ENCODE measurements around the gene GNS. TPM values are rescaled to one million over a fixed set of nuclear protein-coding genes. Genes with fewer than 3 reads are reported as not detected.
"Not testable (repeated sequence)": the region's sequence is repeated elsewhere in the genome, so short reads cannot be mapped to it uniquely, and the experiment has no call there.

The GNS gene
- 137 TPM for total RNA-seq

DNA sequence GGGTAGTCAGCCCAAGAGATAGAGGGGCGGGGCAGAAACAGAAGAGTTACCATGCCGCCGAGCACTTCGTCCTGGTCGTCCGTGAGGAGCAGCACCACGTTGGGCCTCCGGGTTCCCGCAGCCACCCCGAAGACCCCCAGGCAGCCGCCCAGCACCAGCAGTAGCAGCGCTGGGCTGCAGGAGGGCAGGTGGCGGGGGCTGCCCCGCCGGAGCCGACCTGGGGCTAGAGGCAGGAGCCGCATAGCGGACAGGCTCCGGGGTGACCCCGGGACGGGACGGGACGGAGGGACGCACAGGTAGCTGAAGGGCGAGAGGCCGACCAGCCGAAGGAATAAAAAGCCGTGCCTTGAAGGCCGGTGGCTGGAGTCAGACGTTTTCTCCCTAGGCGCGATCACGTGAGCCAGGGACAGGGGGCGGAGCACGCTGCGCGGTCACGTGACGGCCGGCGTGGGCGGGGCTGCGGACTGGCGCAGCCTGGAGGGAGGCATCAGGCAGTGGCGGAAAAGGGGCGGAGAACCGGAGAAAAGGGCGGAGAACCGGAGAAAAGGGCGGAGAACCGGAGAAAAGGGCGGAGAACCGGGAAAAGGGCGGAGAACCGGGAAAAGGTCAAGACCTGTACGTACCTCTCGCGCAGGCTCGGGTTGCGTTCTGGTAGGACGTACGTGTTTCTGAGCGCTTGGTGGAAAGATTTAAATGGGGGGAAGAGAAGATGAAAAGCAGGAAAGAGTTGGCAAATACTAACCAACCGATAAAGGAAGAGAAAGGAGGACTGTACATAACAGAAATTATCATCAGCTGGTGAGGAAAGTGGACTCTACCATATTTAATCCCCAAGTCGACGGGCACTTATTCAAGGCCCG is at the start of gene GNS:
Gene GNS (minus strand): TSS at position 372 of the 860 bp plus-strand sequence. CDS start 130 bp downstream, at position 242.
- peak; percentile 98 for DNase-seq (ENCODE audit: low spot score)

DNA sequence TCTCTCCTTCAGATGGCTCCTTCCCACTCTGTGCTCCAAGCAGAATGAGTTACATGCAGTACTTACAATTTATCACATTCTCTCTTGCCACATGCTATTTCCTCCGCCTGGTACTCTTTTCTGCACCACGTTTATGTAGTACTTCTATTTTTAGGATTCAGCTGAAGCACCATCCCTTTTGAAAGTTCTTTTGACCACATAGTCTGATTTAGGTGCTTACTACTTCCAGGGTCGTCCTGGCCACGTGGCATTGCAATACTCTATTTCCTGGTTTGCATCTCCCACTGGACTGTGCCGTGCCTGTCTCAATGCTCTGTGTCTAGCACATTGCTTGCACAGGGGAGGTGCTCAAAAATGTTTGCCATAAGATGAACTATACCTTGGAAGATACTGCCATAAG is 48.9 kb upstream of the GNS start:
- no peak for DNase-seq (ENCODE audit: low spot score)

DNA sequence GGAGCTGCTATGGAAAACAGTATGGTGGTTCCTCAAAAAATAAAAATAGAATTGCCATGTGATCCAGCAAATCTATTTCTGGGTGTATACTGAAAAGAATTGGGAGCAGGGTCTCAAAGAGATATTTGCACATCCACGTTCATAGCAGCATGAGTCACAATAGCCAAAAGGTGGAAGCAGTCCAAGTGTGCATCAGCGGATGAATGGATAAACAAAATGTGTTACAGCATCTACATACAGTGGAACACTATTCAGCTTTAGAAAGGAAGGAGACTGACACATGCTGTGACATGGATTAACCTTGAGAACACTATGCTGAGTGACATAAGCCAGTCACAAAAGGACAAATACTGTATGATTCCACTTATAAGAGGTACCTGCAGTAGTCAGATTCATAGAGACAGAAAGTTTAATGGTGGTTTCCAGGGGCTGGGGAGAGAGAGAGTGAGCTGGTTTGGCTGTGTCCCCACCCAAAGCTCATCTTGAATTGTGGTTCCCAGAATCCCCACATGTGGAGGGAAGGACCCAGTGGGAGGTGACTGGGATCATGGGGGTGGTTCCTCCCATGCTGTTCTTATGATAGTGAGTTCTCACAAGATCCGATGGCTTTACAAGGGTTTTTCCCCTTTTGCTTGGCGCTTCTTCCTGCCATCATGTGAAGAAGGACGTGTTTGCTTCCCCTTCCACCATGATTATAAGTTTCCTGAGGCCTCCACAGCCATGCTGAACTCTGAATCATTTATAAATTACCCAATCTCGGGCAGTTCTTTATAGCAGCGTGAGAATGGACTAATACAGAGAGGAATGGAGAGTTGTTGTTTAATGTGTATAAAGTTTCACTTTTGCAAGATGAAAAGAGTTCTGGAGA is 47.6 kb upstream of the GNS start:
- DNase-seq (ENCODE audit: low spot score) = no peak

DNA sequence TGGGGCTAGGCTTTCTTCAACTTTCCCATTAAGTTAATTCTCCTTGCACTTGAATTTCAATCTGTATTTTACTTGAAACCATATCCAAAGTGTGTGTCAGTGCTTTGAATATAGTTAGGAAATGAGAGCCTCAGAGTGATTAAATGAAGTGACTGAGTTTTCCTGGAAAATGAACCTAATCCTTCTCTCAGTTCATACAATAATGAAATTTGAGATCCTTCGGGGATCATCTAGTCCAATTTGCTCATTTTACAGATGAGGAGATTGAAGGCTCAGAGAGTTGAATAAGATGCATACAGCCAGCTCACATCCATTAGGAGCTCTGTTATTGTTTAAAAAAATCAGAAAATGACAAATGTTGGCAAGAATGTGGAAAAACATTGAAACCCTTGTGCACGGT is 47.0 kb upstream of the GNS start:
- DNase-seq (ENCODE audit: low spot score) = no peak

DNA sequence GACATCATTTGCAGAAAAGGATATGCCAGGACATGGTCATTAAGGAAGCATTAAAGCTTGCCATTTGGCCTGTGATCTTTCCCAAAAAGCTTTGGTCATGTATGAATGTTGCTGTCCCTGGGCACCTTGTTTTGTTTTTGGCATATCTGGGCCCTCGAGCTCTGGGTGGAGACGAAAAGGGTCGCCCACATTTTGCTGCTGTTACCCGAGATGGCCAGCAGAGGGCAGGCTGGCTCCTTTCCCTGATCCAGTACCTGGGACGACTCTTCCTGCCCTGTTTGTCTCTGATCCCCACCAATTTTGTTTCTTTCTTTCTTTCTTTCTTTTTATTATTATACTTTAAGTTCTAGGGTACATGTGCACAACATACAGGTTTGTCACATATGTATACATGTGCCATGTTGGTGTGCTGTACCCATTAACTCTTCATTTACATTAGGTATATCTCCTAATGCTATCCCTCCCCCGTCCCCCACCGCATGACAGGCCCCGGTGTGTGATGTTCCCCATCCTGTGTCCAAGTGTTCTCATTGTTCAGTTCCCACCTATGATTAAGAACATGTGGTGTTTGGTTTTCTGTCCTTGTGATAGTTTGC is 43.1 kb upstream of the GNS start:
- DNase-seq (ENCODE audit: low spot score) = not testable (repeated sequence)

- no peak for DNase-seq (ENCODE audit: low spot score)
These were observed 42.2 kb upstream of the GNS start for GRCh38 chr12:64801381-64801780.

GRCh38 chr12:64800640-64801039 is 41.4 kb upstream of the GNS start:
- DNase-seq (ENCODE audit: low spot score) = no peak

DNA sequence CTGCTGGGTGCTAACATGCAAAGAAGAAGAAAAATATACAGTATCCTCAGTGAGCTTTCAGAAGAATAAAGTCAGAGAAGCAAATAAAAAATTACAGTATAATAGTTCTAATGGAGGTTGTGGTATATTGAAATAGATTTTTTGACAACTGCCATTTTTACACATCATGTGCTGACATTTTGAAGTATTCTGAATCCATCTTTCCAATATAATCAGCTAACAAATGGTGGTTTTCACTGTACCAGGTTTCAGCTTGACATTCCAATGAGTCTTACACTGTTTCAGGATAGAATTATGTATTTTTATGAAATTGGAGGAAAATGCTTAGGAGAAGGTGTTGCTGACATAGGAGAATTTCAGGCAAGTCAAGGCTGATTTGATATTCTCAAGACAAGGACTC is 39.0 kb upstream of the GNS start:
- no peak for DNase-seq (ENCODE audit: low spot score)

GRCh38 chr12:64797156-64797555 is 38.0 kb upstream of the GNS start:
- no peak for DNase-seq (ENCODE audit: low spot score)

DNA sequence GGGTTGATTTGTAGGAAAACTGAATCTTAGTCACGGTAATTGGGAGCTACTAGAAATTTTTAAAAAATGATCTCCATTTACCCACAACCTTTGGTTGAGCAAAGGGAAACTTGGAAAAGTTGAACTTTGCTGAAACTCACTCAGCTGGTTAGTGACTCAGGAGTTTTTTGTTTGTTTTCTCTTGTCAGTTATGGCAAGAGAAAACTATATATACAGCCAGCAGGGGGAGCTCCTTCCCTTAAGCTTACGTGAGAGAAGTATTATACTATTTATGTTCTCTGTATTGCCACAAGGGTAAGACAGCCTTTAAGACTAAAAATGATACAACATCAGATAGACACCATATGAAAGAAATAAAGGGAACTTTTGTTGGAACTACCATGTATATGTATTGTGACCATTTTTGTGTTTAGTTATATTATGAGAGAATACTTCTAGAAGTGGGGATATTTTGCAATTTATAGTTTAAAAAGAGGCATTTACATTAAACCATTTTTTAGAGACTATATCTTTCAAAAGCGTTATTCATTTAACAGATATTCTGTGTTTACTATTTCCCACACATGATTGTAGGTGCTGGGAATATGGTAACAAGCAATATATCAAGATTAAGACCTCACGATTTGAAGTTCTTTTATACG is 37.1 kb upstream of the GNS start:
- peak; percentile 75 for DNase-seq (ENCODE audit: low spot score)

GRCh38 chr12:64794305-64794704 is 35.1 kb upstream of the GNS start:
- no peak for DNase-seq (ENCODE audit: low spot score)

DNA sequence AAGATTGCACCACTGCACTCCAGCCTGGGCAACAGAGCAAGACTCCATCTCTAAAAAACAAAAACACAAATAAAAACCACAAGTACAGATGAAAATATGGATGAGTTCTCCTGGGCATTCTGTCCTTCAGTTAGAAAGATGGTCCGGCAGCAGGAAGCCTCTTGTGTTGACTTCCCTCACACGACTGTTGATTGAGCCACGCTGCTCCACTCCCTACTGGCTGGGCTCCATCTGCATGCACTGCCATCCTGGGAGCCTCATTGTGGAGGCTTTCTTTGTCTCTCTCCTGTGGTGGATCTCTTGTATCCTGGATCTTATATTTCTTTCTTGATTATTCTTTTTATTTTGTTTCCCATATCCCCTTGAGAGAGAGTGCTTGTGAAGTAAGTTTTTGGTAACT is 34.4 kb upstream of the GNS start:
- DNase-seq (ENCODE audit: low spot score) = no peak

DNA sequence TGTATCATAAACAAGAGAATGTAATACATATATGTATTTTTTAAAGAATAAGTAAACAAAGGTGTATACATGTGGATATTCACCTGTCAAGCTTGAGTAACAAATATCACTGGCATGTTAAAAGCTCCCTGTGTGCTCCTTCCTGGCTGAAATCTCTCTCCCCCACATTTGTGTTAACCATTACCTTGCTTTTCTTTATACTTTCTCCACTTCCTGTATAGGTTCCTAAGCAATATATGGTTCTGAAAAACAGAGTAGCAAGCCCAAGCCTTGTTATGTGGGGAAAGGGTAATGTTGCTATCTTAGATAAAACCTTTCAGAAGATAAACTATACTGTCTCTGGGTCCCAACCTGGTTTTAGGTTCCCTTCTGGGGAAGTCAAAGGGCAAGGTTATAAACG is 32.9 kb upstream of the GNS start:
- DNase-seq (ENCODE audit: low spot score) = no peak

DNA sequence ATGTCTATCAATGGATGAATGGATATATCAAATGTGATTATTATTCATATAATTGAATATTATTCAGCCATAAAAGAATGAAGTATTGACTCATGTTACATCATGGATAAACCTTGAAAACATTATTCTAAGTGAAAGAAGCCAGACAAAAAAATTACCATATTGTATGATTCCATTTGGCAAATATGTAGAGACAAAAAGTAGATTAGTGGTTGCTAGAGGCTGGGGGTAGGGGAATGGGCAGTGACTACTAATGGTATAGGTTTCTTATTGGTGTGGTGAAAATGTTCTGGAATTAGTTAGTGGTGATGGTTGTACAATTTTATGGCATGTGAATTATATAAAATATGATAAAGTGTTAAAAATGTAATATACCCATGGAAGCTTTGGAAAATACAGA is 31.8 kb upstream of the GNS start:
- DNase-seq (ENCODE audit: low spot score) = no peak

GRCh38 chr12:64790166-64790565 is 31.0 kb upstream of the GNS start:
- DNase-seq (ENCODE audit: low spot score) = no peak

- no peak for DNase-seq (ENCODE audit: low spot score)
These were observed 26.6 kb upstream of the GNS start for GRCh38 chr12:64785838-64786237.

DNA sequence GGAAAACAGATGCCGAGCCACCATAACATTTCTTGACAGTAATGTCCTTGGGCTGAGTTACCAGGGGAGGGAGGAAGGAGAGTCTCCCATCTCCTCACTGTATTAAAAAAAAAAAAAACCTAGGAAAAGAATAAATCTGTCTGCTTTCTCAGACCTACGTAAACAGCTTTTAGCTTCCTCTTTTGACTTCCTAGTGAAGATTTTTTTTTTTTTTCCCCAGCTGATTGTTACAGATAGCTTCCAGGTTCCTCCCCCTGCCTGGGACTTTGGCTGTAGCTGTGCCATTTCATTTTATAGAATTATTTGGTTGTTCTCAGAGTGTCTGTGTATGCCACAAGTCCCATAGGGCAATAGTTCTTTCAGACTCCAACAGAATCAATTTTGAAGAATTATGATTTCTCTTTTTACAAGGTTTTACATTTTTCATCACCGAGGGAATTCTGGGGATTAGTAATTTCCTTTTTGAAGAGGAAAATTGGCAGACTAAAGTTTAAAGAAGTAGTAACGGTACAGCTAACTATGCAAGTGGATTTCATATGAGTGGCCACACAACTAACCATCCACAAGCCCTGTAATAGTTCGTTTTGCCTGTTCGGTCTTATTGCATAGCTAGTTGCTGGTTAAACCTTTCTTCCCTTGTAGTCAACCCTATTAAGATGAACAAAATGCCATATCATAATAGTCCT is 23.1 kb upstream of the GNS start:
- DNase-seq (ENCODE audit: low spot score) = no peak

DNA sequence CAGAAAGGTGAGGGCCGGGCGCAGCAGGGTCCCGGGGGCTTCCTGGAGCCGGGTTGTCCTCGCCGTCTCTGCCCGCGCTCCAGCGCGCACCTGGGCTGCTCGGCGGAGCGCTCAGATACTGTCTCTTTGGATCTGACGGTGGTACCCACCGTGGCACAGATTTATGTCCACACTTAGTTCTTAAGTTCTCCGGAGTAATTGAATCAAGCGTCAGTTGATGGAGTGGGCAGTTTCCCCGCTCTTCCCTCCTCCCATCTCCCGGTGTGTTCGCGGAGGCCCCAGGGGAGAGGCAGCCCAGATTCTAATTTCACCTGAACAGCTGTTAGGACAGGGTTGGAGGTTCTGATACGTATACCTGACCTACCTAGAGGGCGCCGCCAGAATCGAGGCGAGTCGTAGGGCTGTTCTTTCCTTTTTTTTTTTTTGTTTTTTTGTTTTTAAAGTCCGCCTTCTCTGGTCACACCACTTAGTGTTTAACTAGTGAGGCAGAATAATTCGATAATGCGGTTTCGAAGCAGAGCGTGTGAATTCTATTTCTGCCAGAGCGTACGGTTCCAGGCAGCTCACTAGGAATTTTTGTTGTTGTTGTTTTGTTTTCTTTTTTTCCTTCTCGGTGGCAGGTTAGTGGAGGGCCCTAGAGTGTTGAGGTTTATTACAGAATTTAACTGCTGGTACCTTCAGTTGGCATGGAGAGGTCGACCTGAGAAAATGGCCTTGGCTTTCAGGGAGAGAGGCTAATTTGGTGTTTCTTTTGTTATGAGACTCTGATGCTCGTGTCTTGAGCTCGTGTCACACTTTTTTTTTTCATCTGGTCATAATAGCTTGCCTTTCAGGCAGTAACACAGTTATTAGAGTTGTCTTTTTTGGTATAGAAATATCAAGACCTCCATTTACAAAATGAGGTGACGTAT is 22.3 kb upstream of the GNS start:
- DNase-seq (ENCODE audit: low spot score) = no peak

- DNase-seq (ENCODE audit: low spot score) = peak; percentile 56
These were observed 21.5 kb upstream of the GNS start for GRCh38 chr12:64780531-64781279.

GRCh38 chr12:64780132-64780530 is 20.9 kb upstream of the GNS start:
- no peak for DNase-seq (ENCODE audit: low spot score)

Measured in ureter (tissue), 1 donor.